ENCODE measurements around the gene GRID1.

DNA sequence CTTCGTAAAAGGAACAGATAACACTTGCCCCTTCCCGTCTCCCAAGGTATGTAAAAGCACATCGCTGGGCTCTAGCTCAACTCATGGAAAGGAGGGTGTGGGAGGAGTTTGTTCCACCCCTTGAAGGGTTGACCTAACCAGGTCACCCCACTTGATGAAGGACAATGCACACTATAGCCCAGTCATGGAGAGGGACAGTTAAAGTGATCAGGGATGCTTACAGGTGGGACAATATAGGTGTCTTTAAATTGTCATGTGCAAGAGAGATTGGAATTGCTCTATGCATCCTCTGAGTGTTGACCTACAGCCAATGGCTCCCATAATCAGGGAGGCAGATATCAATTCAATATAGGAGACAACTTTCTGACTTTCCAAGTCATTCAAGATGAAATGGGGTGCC, 448.2 kb downstream of the GRID1 start:
- TF ChIP-seq ZNF23 (tag by site-specific recombination; IDR thresholded peaks at IDR 0.05; ENCODE audit: borderline replicate concordance) (no peak), ZNF341 (tag by site-specific recombination; IDR thresholded peaks at IDR 0.05; ENCODE audit: low read depth) (no peak), PRDM1 (tag by site-specific recombination; IDR thresholded peaks at IDR 0.05) (no peak), ZNF274 (IDR thresholded peaks at IDR 0.05; ENCODE audit: low read length) (no peak), ZNF274 (tag by site-specific recombination; IDR thresholded peaks at IDR 0.05; ENCODE audit: borderline replicate concordance) (no peak), ZNF473 (tag by site-specific recombination; IDR thresholded peaks at IDR 0.05) (no peak), ZEB2 (tag by site-specific recombination; IDR thresholded peaks at IDR 0.05) (no peak)
- TF ChIP-seq, protein P1, sequence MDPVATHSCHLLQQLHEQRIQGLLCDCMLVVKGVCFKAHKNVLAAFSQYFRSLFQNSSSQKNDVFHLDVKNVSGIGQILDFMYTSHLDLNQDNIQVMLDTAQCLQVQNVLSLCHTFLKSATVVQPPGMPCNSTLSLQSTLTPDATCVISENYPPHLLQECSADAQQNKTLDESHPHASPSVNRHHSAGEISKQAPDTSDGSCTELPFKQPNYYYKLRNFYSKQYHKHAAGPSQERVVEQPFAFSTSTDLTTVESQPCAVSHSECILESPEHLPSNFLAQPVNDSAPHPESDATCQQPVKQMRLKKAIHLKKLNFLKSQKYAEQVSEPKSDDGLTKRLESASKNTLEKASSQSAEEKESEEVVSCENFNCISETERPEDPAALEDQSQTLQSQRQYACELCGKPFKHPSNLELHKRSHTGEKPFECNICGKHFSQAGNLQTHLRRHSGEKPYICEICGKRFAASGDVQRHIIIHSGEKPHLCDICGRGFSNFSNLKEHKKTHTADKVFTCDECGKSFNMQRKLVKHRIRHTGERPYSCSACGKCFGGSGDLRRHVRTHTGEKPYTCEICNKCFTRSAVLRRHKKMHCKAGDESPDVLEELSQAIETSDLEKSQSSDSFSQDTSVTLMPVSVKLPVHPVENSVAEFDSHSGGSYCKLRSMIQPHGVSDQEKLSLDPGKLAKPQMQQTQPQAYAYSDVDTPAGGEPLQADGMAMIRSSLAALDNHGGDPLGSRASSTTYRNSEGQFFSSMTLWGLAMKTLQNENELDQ (tag by site-specific recombination; IDR thresholded peaks at IDR 0.05; ENCODE audit: low read depth) = no peak
- TF ChIP-seq, protein P2, sequence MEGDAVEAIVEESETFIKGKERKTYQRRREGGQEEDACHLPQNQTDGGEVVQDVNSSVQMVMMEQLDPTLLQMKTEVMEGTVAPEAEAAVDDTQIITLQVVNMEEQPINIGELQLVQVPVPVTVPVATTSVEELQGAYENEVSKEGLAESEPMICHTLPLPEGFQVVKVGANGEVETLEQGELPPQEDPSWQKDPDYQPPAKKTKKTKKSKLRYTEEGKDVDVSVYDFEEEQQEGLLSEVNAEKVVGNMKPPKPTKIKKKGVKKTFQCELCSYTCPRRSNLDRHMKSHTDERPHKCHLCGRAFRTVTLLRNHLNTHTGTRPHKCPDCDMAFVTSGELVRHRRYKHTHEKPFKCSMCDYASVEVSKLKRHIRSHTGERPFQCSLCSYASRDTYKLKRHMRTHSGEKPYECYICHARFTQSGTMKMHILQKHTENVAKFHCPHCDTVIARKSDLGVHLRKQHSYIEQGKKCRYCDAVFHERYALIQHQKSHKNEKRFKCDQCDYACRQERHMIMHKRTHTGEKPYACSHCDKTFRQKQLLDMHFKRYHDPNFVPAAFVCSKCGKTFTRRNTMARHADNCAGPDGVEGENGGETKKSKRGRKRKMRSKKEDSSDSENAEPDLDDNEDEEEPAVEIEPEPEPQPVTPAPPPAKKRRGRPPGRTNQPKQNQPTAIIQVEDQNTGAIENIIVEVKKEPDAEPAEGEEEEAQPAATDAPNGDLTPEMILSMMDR (tag by site-specific recombination; IDR thresholded peaks at IDR 0.05) = no peak
- TF ChIP-seq, protein P3, sequence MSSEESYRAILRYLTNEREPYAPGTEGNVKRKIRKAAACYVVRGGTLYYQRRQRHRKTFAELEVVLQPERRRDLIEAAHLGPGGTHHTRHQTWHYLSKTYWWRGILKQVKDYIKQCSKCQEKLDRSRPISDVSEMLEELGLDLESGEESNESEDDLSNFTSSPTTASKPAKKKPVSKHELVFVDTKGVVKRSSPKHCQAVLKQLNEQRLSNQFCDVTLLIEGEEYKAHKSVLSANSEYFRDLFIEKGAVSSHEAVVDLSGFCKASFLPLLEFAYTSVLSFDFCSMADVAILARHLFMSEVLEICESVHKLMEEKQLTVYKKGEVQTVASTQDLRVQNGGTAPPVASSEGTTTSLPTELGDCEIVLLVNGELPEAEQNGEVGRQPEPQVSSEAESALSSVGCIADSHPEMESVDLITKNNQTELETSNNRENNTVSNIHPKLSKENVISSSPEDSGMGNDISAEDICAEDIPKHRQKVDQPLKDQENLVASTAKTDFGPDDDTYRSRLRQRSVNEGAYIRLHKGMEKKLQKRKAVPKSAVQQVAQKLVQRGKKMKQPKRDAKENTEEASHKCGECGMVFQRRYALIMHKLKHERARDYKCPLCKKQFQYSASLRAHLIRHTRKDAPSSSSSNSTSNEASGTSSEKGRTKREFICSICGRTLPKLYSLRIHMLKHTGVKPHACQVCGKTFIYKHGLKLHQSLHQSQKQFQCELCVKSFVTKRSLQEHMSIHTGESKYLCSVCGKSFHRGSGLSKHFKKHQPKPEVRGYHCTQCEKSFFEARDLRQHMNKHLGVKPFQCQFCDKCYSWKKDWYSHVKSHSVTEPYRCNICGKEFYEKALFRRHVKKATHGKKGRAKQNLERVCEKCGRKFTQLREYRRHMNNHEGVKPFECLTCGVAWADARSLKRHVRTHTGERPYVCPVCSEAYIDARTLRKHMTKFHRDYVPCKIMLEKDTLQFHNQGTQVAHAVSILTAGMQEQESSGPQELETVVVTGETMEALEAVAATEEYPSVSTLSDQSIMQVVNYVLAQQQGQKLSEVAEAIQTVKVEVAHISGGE (tag by site-specific recombination; conservative IDR thresholded peaks at IDR 0.05; ENCODE audit: low read depth) = no peak
